ENCODE measurements around the gene CA5A.

GRCh38 chr16:87956365-87957231 lies 20.3 kb upstream of the CA5A start:
- TF ChIP-seq CTCF (IDR thresholded peaks at IDR 0.05) (peak in 3 of 12 donors; percentile 12 to 26 (median 18)), POLR2A (IDR thresholded peaks at IDR 0.05) (no peak)

Data from heart left ventricle (tissue), 13 donors.